22Rv1 (cell line): ENCODE measurements around the gene LRRC7.

Source experiments
- H3K27ac ChIP-seq: fragments of 450-650 bp; 2 replicates; pipeline ENCODE4 v1.5.1; 2017
- ZFX ChIP-seq: fragments of 450-650 bp; IDR thresholded peaks from 2 replicates; pipeline ENCODE4 v1.6.1; 2017; ENCODE audit warnings: antibody characterized with exemption, borderline replicate concordance
- TF ChIP-seq, protein P1 (sequence below): fragments of 450-650 bp; IDR thresholded peaks from 2 replicates; pipeline ENCODE4 v1.5.1; 2017; ENCODE audit warnings: mild to moderate bottlenecking

LRRC7 gene

DNA sequence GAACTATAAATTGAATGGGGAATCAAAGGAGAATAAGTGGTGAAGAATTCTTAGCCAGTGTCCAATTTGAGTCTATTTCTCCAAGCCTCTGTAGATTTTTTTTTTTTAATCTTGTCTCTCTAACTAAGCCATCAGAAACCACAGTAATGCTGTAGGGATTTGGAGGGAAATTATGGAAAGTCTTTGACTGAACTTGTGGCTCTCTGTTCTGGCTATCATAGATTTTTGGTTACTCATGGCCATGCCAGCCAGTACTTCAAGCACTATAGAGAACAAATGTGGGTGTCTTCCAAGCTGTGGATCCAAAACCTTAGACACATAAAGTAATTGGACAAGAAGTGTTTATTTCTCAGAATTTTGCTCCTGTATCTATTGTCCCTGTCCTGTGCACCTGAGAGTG lies 489.8 kb downstream of the LRRC7 start:
- no peak for TF ChIP-seq ZFX
- TF ChIP-seq, protein P1, sequence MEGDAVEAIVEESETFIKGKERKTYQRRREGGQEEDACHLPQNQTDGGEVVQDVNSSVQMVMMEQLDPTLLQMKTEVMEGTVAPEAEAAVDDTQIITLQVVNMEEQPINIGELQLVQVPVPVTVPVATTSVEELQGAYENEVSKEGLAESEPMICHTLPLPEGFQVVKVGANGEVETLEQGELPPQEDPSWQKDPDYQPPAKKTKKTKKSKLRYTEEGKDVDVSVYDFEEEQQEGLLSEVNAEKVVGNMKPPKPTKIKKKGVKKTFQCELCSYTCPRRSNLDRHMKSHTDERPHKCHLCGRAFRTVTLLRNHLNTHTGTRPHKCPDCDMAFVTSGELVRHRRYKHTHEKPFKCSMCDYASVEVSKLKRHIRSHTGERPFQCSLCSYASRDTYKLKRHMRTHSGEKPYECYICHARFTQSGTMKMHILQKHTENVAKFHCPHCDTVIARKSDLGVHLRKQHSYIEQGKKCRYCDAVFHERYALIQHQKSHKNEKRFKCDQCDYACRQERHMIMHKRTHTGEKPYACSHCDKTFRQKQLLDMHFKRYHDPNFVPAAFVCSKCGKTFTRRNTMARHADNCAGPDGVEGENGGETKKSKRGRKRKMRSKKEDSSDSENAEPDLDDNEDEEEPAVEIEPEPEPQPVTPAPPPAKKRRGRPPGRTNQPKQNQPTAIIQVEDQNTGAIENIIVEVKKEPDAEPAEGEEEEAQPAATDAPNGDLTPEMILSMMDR, result no peak
- H3K27ac ChIP-seq, result no peak overlapping the region

DNA sequence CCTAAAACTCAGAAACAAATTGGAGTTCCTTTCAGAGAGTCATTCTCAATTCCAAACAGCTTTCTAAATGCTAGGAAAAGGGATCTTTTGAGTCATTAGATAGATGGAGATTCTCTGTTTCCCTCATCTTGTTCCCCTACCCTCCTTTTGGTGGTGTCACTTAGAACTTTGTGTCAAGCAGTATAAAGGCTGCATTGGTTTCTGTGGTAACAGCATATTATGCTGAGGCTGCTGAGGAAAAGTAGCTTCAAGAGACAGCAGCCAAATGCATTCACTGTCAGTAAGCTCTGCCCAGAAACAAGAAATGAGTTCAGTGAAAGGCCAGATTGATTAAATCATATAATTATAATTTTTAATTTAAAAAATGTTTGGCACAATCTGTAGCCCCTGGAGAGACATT lies 493.5 kb downstream of the LRRC7 start:
- TF ChIP-seq, protein P1, result no peak
- TF ChIP-seq ZFX, result no peak
- H3K27ac ChIP-seq, result no peak overlapping the region

DNA sequence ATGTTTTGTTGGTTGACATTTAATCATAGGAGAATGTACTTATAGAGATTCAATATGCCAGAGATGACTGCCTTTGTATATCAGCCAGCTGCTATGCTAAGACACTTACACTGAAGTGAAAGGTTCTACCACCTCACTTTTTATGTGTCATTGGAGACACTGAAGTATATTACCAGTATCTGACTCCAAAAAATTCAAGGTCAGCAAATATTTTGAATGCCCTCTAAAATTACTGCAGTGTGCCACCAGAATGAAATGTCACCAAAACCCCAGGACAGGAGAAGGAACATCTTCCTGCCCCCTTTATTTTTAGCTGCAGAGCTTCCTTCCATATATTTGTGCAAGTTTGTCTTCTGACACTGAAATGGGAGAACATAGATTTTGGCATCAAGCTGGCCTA lies 496.1 kb downstream of the LRRC7 start:
- H3K27ac ChIP-seq, result no peak overlapping the region
- no peak for TF ChIP-seq ZFX
- TF ChIP-seq, protein P1, result no peak

DNA sequence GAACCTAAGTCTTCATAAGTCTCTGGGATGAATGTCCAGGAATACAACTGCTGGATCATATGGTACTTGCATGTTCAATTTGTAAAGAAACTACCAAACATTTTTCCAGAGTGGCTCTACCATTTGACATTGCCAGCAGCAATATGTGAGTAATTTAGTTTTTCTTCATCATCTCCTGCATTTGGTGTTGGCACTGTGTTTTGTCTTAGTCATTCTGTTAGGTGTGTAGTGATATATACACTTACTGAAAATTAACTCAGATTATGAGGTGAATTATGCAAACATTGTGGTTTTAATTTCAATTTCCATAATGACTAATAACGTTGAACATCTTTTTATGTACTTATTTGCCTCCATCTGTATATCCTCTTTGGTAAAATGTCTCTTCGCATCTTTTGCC lies 499.0 kb downstream of the LRRC7 start:
- no peak overlapping the region for H3K27ac ChIP-seq
- TF ChIP-seq ZFX, result no peak
- TF ChIP-seq, protein P1, result no peak

DNA sequence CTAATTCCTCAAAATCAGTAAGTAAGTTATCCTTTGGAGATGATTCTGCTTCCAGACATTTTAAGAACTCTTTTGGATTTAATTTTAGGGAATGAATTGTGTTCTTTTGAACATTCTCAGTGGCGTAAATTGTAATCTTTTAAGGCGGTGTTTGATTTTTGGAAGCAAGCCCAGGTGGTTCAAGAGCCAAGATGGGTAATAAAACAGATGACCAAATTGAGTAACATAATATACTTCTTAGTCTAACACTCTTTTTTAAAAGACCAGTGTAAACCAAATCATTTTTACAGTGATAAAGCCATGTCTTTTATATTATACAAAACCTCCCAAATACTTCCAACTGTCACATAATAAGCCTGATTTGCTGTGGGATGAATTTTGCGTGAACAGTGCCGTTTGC lies 503.9 kb downstream of the LRRC7 start:
- TF ChIP-seq, protein P1, result no peak
- no peak for TF ChIP-seq ZFX

DNA sequence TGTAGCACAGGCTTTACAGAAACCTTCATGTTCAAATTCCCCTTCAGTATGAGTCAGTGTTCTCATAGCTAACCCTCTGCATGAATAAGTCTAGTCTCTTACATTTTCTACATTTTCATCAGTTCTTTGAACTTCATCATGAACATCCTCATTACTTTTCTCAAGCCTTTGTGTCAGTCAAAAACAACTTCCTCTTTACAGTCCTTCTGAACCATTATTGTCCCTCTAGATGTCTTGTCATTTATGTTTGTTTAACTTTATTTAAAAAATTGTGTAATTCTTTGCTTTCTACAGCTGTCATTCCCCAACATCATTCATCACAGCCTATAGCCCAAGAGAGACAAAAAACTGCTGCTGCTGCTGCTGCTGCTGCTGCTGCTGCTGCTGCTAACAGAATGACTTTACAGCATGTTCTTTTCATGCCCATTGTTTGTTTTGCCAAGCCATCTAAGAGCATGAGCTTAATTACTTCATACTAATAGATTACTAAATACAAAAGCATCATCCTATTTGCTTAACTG lies 504.6 kb downstream of the LRRC7 start:
- TF ChIP-seq, protein P1, result no peak
- no peak for TF ChIP-seq ZFX
- H3K27ac ChIP-seq, result no peak overlapping the region

More for the DNA sequence above, 503.9 kb downstream of the LRRC7 start:
- no peak overlapping the region for H3K27ac ChIP-seq

DNA sequence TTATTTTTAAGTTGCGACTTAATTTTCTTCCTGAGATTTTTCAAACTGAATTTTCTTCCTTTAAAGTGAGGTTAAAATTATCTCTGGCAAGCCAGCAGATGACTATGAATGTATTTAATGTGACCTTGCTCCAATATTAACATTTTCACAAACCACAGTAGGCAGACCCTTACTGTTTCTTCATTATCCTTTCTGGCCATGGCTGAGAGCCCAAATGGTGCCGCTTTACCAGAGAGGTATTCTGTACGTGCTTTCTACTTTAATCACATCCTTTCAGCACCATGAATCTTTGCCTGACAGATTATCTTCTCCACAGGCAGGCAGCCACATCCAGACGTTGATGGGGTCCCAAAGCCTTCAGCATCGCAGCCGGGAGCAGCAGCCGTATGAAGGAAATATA lies 508.0 kb downstream of the LRRC7 start:
- TF ChIP-seq, protein P1, result no peak
- TF ChIP-seq ZFX, result no peak
- no peak overlapping the region for H3K27ac ChIP-seq
